IMR-90 (cell line): ENCODE data around the gene GAREM1. TPM values are rescaled to one million over a fixed set of nuclear protein-coding genes. Genes with fewer than 3 reads are reported as not detected.
A peak's percentile ranks its signal among the peaks of the same experiment; 100 is the strongest.

Experiments
- ATAC-seq: fragments of 200-7000 bp; cut with Tn5 transposase; 2 replicates; pipeline ENCODE4 v1.9.1; 2020; ENCODE audit warnings: low read depth, mild to moderate bottlenecking, moderate library complexity
- BruUV-seq: library from RNA; stranded (reverse); fragments of 400-500 nt; replicated peaks from 2 replicates; lab custom pipeline; 2021; lab: Mats Ljungman, UMichigan
- CTCF ChIA-PET: fragments of 300-600 bp; formaldehyde crosslinking; extraction: SDS; loops from one replicate; lab custom pipeline; 2021; ENCODE audit warnings: antibody characterized with exemption; lab: Yijun Ruan, JAX
- POLR2A ChIA-PET: fragments of 300-600 bp; sonication (Branson Sonifier 250); formaldehyde crosslinking; loops from one replicate; lab custom pipeline; 2022; ENCODE audit warnings: antibody characterized with exemption; ENCODE audit not compliant: unreplicated experiment; lab: Charles Lee
- DNase-seq: peaks from one replicate; pipeline ENCODE4 v3.0.0; 2013
- H2AFZ ChIP-seq: replicated peaks from 2 replicates; pipeline ENCODE3; 2013; ENCODE audit warnings: low read length, mild to moderate bottlenecking; ENCODE audit not compliant: poor library complexity
- H2AK5ac ChIP-seq: 2 replicates; pipeline ENCODE4 v1.6.1; 2013; ENCODE audit warnings: low read depth, low read length, inconsistent platforms
- H2AK9ac ChIP-seq: replicated peaks from 2 replicates; pipeline ENCODE3; 2013; ENCODE audit warnings: mild to moderate bottlenecking, low read depth, low read length, moderate library complexity; ENCODE audit not compliant: poor library complexity
- H2BK120ac ChIP-seq: 2 replicates; pipeline ENCODE4 v1.6.1; 2013; ENCODE audit warnings: low read depth, low read length, inconsistent platforms
- H2BK15ac ChIP-seq: 3 replicates; pipeline ENCODE4 v1.6.1; 2013; ENCODE audit warnings: low read depth, low read length, inconsistent platforms
- H2BK20ac ChIP-seq: 2 replicates; pipeline ENCODE4 v1.6.1; 2013; ENCODE audit warnings: low read depth, mild to moderate bottlenecking, inconsistent platforms, low read length, moderate library complexity
- H2BK5ac ChIP-seq: 2 replicates; pipeline ENCODE4 v1.6.1; 2013; ENCODE audit warnings: mild to moderate bottlenecking, low read depth, low read length, inconsistent platforms; ENCODE audit not compliant: poor library complexity, severe bottlenecking
- H3K14ac ChIP-seq: replicated peaks from 2 replicates; pipeline ENCODE4 v1.6.1; 2013; ENCODE audit warnings: low read depth, low read length, inconsistent platforms
- H3K18ac ChIP-seq: 2 replicates; pipeline ENCODE4 v1.6.1; 2013; ENCODE audit warnings: low read depth, low read length, control low read depth
- H3K23ac ChIP-seq: 2 replicates; pipeline ENCODE4 v1.6.1; 2013; ENCODE audit warnings: low read depth, low read length, inconsistent platforms
- H3K27ac ChIP-seq: 2 replicates; pipeline ENCODE4 v1.5.1; 2013; ENCODE audit warnings: mild to moderate bottlenecking, control low read depth, low read length; ENCODE audit not compliant: insufficient read depth
- H3K27me3 ChIP-seq: 2 replicates; pipeline ENCODE4 v1.6.1; 2013; ENCODE audit warnings: low read length; ENCODE audit not compliant: control insufficient read depth, insufficient read depth
- H3K36me3 ChIP-seq: 2 replicates; pipeline ENCODE4 v1.6.1; 2013; ENCODE audit warnings: low read length, mixed read lengths; ENCODE audit not compliant: control insufficient read depth, insufficient read depth
- H3K4ac ChIP-seq: 2 replicates; pipeline ENCODE4 v1.6.1; 2013; ENCODE audit warnings: low read depth, low read length, inconsistent platforms
- H3K4me1 ChIP-seq: 2 replicates; pipeline ENCODE4 v1.6.1; 2013; ENCODE audit warnings: low read length, mixed read lengths; ENCODE audit not compliant: control insufficient read depth, insufficient read depth
- H3K4me2 ChIP-seq: 2 replicates; pipeline ENCODE4 v1.6.1; 2013; ENCODE audit warnings: low read depth, mild to moderate bottlenecking, control low read depth, low read length, moderate library complexity
- H3K4me3 ChIP-seq: 2 replicates; pipeline ENCODE4 v1.5.1; 2013; ENCODE audit warnings: low read depth, mild to moderate bottlenecking, control low read depth, low read length, moderate library complexity; ENCODE audit not compliant: insufficient read depth
- H3K56ac ChIP-seq: 2 replicates; pipeline ENCODE4 v1.6.1; 2013; ENCODE audit warnings: low read length, inconsistent platforms; ENCODE audit not compliant: insufficient read depth; ENCODE audit errors: extremely low read depth
- H3K79me1 ChIP-seq, 2 experiments: 2 replicates each; pipeline ENCODE4 v1.6.1; 2013; ENCODE audit warnings: low read length in 2 of 2, inconsistent platforms in 1 of 2, low read depth in 1 of 2
- H3K9ac ChIP-seq: 2 replicates; pipeline ENCODE4 v1.6.1; 2013; ENCODE audit warnings: low read depth, low read length, control low read depth
- H3K9me1 ChIP-seq: 2 replicates; pipeline ENCODE4 v1.6.1; 2013; ENCODE audit warnings: low read length, inconsistent platforms; ENCODE audit not compliant: insufficient read depth
- H3K9me3 ChIP-seq: 2 replicates; pipeline ENCODE4 v1.6.1; 2013; ENCODE audit warnings: low read length; ENCODE audit not compliant: control insufficient read depth, insufficient read depth
- H4K20me1 ChIP-seq: 2 replicates; pipeline ENCODE4 v1.6.1; 2013; ENCODE audit warnings: low read length, inconsistent platforms; ENCODE audit not compliant: insufficient read depth
- H4K5ac ChIP-seq: 2 replicates; pipeline ENCODE4 v1.6.1; 2013; ENCODE audit warnings: mild to moderate bottlenecking, low read depth, low read length, control low read depth
- H4K8ac ChIP-seq, 2 experiments: 2 replicates each; pipeline ENCODE4 v1.6.1; 2013; ENCODE audit warnings: low read depth in 2 of 2, low read length in 2 of 2, control low read depth in 1 of 2, inconsistent platforms in 1 of 2
- H4K91ac ChIP-seq: 2 replicates; pipeline ENCODE4 v1.6.1; 2013; ENCODE audit warnings: low read depth, low read length, inconsistent platforms; ENCODE audit not compliant: insufficient read depth
- BHLHE40 ChIP-seq: fragments of 150-350 bp; IDR thresholded peaks from 2 replicates; pipeline ENCODE4 v1.6.1; 2016; ENCODE audit warnings: mild to moderate bottlenecking, low read depth, low read length
- CEBPB ChIP-seq: IDR thresholded peaks from 2 replicates; pipeline ENCODE4 v1.6.1; 2012; ENCODE audit warnings: low read depth, low read length, improper control_type of control experiment
- ELK1 ChIP-seq: fragments of 150-350 bp; IDR thresholded peaks from 2 replicates; pipeline ENCODE4 v1.6.1; 2016; ENCODE audit warnings: low read depth, mild to moderate bottlenecking, low read length, moderate library complexity, borderline replicate concordance
- FOS ChIP-seq: fragments of 150-350 bp; IDR thresholded peaks from 2 replicates; pipeline ENCODE4 v1.6.1; 2016; ENCODE audit warnings: low read depth, low read length
- WGBS, 2 experiments: methylation state at CpG; one replicate each; pipeline versions ENCODE4 v1.1.5 to v1.1.7; 2013; ENCODE audit warnings: missing lambda C conversion rate in 2 of 2; ENCODE audit not compliant: insufficient read length in 1 of 2; ENCODE audit errors: extremely low coverage in 2 of 2; 5-methylcytosine and 5-hydroxymethylcytosine counted together
- dilution Hi-C: fragments of 300-500 bp; cut with HindIII; formaldehyde crosslinking; loops from one replicate; pipeline ENCODE4 v1.14.3; 2018; ENCODE audit warnings: low sequenced_read_pairs; ENCODE audit not compliant: unreplicated experiment
- in situ Hi-C: fragments of 300-500 bp; cut with MboI; formaldehyde crosslinking; loops from 3 replicates; pipeline ENCODE4 v1.14.3; 2019; ENCODE audit warnings: low sequenced_read_pairs, inconsistent platforms, mixed read lengths
- intact Hi-C: fragments of 100-400 bp; cut with micrococcal nuclease; formaldehyde crosslinking; loops from 2 replicates; pipeline ENCODE4 v1.10.0; 2022
- polyA plus RNA-seq, 3 experiments: library from polyadenylated mRNA; depleted of rRNA; stranded (reverse); fragments of >200 nt; gene quantifications; 2 replicates each; pipeline ENCODE4 v1.2.3, GENCODE V29; 2012; ENCODE audit warnings: low replicate concordance in 1 of 3
- total RNA-seq: library from RNA; depleted of rRNA; stranded (reverse); fragments of >200 nt; gene quantifications from 2 replicates; pipeline ENCODE4 v1.2.3, GENCODE V29; 2012

GAREM1 gene
- total and polyA plus RNA-seq, 2 of the 4 experiments (the other 2 are of a cell fraction), result 1.4 to 2.3 TPM

- in situ Hi-C loops (no loop called here), intact Hi-C loops (no loop called here), dilution Hi-C loops (no loop called here)
- no peak overlapping the region for H2BK20ac ChIP-seq
- DNase-seq, result peak; percentile 90
- no peak overlapping the region for H2BK120ac ChIP-seq
- H2AK9ac ChIP-seq, result no peak overlapping the region
- no peak overlapping the region for H3K14ac ChIP-seq
- no peak overlapping the region for H2BK5ac ChIP-seq
- H3K27ac ChIP-seq, result no peak overlapping the region
- no peak overlapping the region for H2AFZ ChIP-seq
- TF ChIP-seq ELK1, result no peak
- TF ChIP-seq FOS, result peak; percentile 58; the same call in 1 of the 2 replicates
- TF ChIP-seq CEBPB, result peak; percentile 83
- peak; percentile 79 for TF ChIP-seq BHLHE40
- no peak overlapping the region for H3K18ac ChIP-seq
- ChIA-PET POLR2A (no interaction called here), CTCF (no interaction called here)
- no peak overlapping the region for H4K5ac ChIP-seq
- H2AK5ac ChIP-seq, result no peak overlapping the region
- no peak overlapping the region for H3K4me2 ChIP-seq
- H3K4me1 ChIP-seq, result peaks cover 8% of the 10 kb centered on the region
- no CpG with 5 or more reads among the region's 4 CpGs for WGBS, 2 experiments
- H3K27me3 ChIP-seq, result no peaks in the 10 kb centered on the region
- H4K8ac ChIP-seq, result no peak overlapping the region
- peak; percentile 62 for ATAC-seq
- no peaks in the 10 kb centered on the region for H3K79me1 ChIP-seq
- H3K36me3 ChIP-seq, result no peaks in the 10 kb centered on the region
- no peaks in the 10 kb centered on the region for H3K9me3 ChIP-seq
- H3K23ac ChIP-seq, result no peak overlapping the region
- peaks cover 6% of the 10 kb centered on the region; the same call in 1 of the 2 replicates for H3K9me1 ChIP-seq
- no peak overlapping the region for H3K9ac ChIP-seq
- H2BK15ac ChIP-seq, result no peak overlapping the region
- H4K20me1 ChIP-seq, result no peaks in the 10 kb centered on the region
- no peak overlapping the region for H3K4ac ChIP-seq
- no peak overlapping the region for H4K91ac ChIP-seq
- no peak overlapping the region for H3K4me3 ChIP-seq
- BruUV-seq, result no TSS peak
- H3K56ac ChIP-seq, result no peak overlapping the region
These were observed 92.0 kb downstream of the GAREM1 start for GRCh38 chr18:32378705-32379104.
